Lung microvascular endothelial cell (primary cell): ENCODE measurements around the gene KNDC1. TPM values are rescaled to one million over a fixed set of nuclear protein-coding genes. Genes with fewer than 3 reads are reported as not detected.

Experiments
- DNase-seq, 2 donors: peaks; one replicate each; pipeline versions ENCODE4 v3.0.0 to v3.0.0-alpha.2; 2010; ENCODE audit warnings: low read depth in 2 of 2
- total RNA-seq: library from RNA; depleted of rRNA; stranded (reverse); fragments of >200 nt; gene quantifications from 2 replicates; pipeline ENCODE4 v1.2.1, GENCODE V29; 2014

The KNDC1 gene
- total RNA-seq, 1 donor from 2014 or later: 0.20 TPM

DNA sequence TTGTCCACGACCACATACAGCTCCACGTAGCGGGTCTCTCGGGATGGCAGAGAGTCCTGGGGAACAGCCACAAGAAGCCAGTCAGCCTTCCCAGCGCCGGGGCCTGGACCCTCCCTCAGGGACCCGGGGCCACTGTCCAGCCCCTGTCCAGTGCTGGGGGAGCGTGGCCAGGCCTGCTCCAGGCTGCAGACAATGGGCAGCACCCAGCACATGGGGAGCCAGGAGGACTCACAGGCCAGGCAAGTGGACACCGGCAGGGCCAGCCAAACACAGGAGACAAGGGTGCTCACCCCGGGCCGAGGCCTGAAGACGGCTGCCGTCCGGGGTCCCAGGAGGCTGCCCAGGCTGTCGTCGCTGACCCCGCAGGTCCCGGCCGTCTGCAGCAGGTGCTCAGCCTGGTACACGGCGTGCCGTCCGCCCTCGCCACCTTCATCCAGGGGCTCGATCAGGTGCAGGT lies 113.0 kb downstream of the KNDC1 start:
- no peak for DNase-seq

GRCh38 chr10:133273534-133274143 lies 113.6 kb downstream of the KNDC1 start:
- DNase-seq: no peak

DNA sequence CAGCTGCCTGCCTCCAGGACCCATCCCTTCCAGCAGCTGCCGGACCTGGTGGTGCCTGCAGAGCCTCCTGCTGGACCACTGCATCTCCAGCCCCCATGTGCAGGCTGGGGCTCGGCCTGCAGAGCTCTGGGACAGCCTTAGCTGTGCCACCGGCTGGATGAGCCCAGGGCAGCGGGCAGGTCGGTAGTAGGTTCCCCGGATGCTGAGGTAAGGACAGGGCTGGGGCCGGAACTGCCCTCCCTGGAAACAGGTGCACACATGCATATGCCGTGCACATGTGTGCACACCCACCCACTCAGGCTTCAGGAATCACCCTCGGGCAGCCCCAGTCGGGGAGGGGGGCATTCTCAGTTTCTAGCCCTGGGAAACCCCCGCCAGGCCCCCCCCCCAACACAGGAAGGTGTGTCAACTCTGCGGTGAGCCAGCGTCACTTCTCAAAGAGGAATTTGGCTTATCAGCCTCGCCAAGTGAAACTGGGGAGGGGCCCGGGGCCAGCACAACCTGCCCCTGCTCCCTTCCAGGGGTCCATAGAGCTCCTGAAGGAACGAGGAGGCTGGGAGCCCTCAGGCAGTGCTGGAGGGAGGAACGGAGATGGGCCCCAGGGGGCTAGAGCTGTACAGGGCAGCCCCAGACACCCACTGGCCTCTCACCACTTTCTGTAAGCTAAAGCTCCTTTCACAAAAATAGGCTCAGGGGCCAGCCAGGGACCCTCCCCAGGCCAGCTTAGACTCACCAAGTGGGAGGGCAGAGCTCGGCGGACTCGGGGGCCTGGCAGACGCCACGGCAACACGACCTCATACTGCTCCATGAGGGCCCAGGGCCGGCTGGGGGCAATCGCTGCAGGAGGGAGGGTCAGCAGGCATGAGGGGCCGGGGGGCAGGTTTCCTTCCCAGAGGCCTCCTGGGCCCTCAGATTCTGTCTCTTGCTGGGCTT lies 115.0 kb downstream of the KNDC1 start:
- no peak for DNase-seq

- DNase-seq: no peak
Observed at GRCh38 chr10:133275684-133276092, 115.7 kb downstream of the KNDC1 start.

Other genes starting within 250 kb of the KNDC1 start
- 0.20 and 0.44 TPM in 2 replicates for gene CFAP46, start 217.6 kb upstream of the KNDC1 start, total RNA-seq
- under 0.01 TPM in 1 of 2 replicates, not detected in the other for gene ADGRA1, start 72.3 kb upstream of the KNDC1 start, total RNA-seq
- gene UTF1, start 70.0 kb downstream of the KNDC1 start, total RNA-seq: not detected in 2 replicates
- not detected in 2 replicates for gene VENTX, start 77.6 kb downstream of the KNDC1 start, total RNA-seq
- gene ADAM8, start 116.6 kb downstream of the KNDC1 start, total RNA-seq: 0.22 and 0.40 TPM in 2 replicates
- gene TUBGCP2, start 148.7 kb downstream of the KNDC1 start, total RNA-seq: 32.0 and 35.3 TPM in 2 replicates
- 16.8 and 24.8 TPM in 2 replicates for gene ZNF511, start 148.7 kb downstream of the KNDC1 start, total RNA-seq
- gene CALY, start 176.7 kb downstream of the KNDC1 start, total RNA-seq: 0.22 TPM in 1 of 2 replicates, not detected in the other
- gene PRAP1, start 187.2 kb downstream of the KNDC1 start, total RNA-seq: not detected in 2 replicates
- gene FUOM, start 197.8 kb downstream of the KNDC1 start, total RNA-seq: 13.1 and 18.7 TPM in 2 replicates
- gene ECHS1, start 213.1 kb downstream of the KNDC1 start, total RNA-seq: 58.0 and 58.1 TPM in 2 replicates
- 4.4 and 6.9 TPM in 2 replicates for gene PAOX, start 219.0 kb downstream of the KNDC1 start, total RNA-seq
- gene MTG1, start 233.9 kb downstream of the KNDC1 start, total RNA-seq: 25.9 and 29.4 TPM in 2 replicates